Transverse colon (tissue), 4 donors: Measurements from ENCODE around the gene ZIK1. TPM values are rescaled to one million over a fixed set of nuclear protein-coding genes. Genes with fewer than 3 reads are reported as not detected.

Experiments used
- DNase-seq: peaks from one replicate; pipeline ENCODE4 v3.0.0-alpha.2; 2019
- H3K27ac ChIP-seq, 4 donors: fragments of 200-600 bp; sonication (generic); 2 replicates each; pipeline ENCODE4 v1.5.1; 2016 to 2018; ENCODE audit warnings: inconsistent platforms in 4 of 4
- H3K27me3 ChIP-seq: fragments of 200-600 bp; sonication (generic); 2 replicates; pipeline ENCODE4 v1.5.1; 2017; ENCODE audit warnings: inconsistent platforms
- H3K36me3 ChIP-seq, 4 donors: fragments of 200-600 bp; sonication (generic); 2 replicates each; pipeline ENCODE4 v1.5.1; 2017 to 2019; ENCODE audit warnings: inconsistent platforms in 4 of 4
- H3K4me1 ChIP-seq, 4 donors: fragments of 200-600 bp; sonication (generic); 2 replicates each; pipeline ENCODE4 v1.5.1; 2017 to 2020; ENCODE audit warnings: inconsistent platforms in 4 of 4
- H3K4me3 ChIP-seq, 4 donors: fragments of 200-600 bp; sonication (generic); 1 replicate in 1 of 4; 2 replicates in 3 of 4; pipeline versions ENCODE4 v1.5.1 to v1.6.1; 2017 to 2019; ENCODE audit warnings: inconsistent platforms in 4 of 4
- H3K9me3 ChIP-seq, 2 donors: fragments of 200-600 bp; sonication (generic); 2 replicates each; pipeline ENCODE4 v1.5.1; 2017 to 2019; ENCODE audit warnings: inconsistent platforms in 2 of 2
- CTCF ChIP-seq, 5 experiments: fragments of 200-600 bp in 3 of 5; fragments of 450-650 bp in 2 of 5; sonication (generic) in 3 of 5; IDR thresholded peaks; 1 replicate in 2 of 5; 2 replicates in 3 of 5; pipeline ENCODE4 v1.5.1; 2016 to 2017; ENCODE audit warnings: antibody characterized with exemption in 5 of 5, inconsistent platforms in 3 of 5, mild to moderate bottlenecking in 2 of 5, moderate library complexity in 1 of 5
- EP300 ChIP-seq: sonication (generic); formaldehyde crosslinking; IDR thresholded peaks from one replicate; pipeline ENCODE4 v1.6.1; 2017; ENCODE audit warnings: antibody characterized with exemption, low read depth
- POLR2A ChIP-seq: fragments of 450-650 bp; IDR thresholded peaks from one replicate; pipeline ENCODE4 v1.6.1; 2016; ENCODE audit warnings: antibody characterized with exemption, mild to moderate bottlenecking, moderate library complexity
- POLR2AphosphoS5 ChIP-seq, 3 donors: sonication (generic); formaldehyde crosslinking; IDR thresholded peaks; one replicate each; pipeline ENCODE4 v1.6.1; 2016; ENCODE audit warnings: antibody characterized with exemption in 3 of 3
- WGBS, 2 donors: methylation state at CpG; one replicate each; pipeline ENCODE4 v1.1.5; 2018; ENCODE audit warnings: low coverage in 1 of 2; 5-methylcytosine and 5-hydroxymethylcytosine counted together
- in situ Hi-C, 4 donors: fragments of 200-750 bp; cut with MboI; loops; one replicate each; pipeline versions ENCODE4 v1.15.0 to v1.15.1; 2017; ENCODE audit warnings: low sequenced_read_pairs in 3 of 4, low pct_ligation_motif_present in 1 of 4, low pct_unique_long_range_greater_than_20kb in 1 of 4
- intact Hi-C: fragments of 100-400 bp; cut with DNase I; formaldehyde crosslinking; loops from one replicate; pipeline ENCODE4 v1.15.1; 2023; ENCODE audit warnings: low total_unique reads
- total RNA-seq, 4 donors: library from RNA; depleted of rRNA; stranded (reverse); fragments of >200 nt; gene quantifications; one replicate each; pipeline ENCODE4 v1.1.0, GENCODE V29; 2016

ZIK1 gene
- total RNA-seq, 4 donors from 2014 or later, result 0.40 to 3.3 (median 1.2) TPM

DNA sequence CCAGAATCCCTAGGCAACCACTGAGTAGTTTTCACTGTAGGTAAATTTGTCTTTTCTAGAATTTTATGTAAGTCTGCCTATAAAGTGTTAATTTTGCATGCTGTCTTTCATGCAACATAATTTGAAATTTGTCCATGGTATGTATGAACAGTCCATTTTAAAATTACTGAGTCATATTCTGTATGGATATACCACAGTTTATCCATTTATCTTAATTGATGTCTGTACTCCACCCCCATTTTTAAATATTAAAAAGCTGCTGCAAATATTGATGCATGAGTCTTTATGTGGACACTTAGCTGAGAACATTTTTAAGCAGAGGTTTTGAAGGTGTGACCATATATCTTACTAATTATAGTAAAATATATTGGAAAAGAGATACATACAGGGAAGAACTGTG lies 39.1 kb downstream of the ZIK1 start:
- TF ChIP-seq EP300 (no peak), POLR2AphosphoS5 (IDR thresholded peaks at IDR 0.05) (no peak), CTCF (IDR thresholded peaks at IDR 0.05) (no peak), POLR2A (no peak)
- Histone ChIP-seq H3K9me3 (peaks cover 86 to 93% of the 10 kb centered on the region in 2 donors), H3K27ac (no peak overlapping the region), H3K27me3 (no peaks in the 10 kb centered on the region), H3K4me1 (no peaks in the 10 kb centered on the region), H3K36me3 (peaks cover 13 to 62% (median 36%) of the 10 kb centered on the region in 4 donors), H3K4me3 (no peak overlapping the region)
- DNase-seq, result no peak
- intact Hi-C loops, result no loop called here
- in situ Hi-C loops, result no loop called here

DNA sequence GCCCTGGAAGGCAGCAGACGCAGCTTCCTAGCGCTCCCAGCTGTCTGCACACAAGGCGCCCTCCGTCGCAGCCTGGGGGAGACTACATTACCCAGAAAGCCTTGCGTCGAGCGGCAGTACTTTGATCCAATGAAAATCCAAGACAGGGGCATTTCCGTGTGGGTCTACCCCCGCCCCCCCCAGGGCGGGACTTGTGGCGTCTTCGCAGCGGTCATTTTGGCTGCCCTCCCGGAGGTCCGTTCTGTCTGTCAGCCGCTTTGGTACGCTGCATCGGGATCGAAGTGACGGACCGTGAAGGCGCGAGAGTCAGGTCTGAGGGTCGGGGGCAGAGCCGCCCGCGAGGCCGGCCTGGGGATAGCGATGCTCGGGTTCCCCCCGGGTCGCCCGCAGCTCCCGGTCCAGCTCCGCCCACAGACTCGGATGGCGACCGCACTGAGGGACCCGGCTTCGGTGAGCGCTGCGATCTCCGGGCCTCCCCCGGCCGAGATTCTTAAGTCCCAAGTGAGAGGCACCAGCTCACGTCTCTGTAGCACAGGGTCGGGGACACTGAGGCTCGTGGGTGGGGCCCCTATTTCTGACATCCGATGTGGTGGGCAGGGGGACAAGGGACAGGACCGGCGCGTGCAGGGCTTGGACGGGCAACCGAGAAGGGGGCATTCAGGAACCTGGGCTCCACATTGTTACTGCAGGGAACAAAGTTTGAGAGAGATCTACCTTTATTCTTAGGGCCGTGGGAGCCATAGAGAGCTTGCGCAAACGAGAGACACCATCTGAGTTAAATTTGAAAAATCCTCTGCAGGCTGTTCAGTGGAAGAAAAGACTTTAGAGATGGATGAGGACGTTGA lies 49.3 kb downstream of the ZIK1 start, which contains the start of gene ZNF211:
Gene ZNF211, plus strand, starts transcription at position 182 of the 845 bp plus-strand sequence. Its CDS starts 179 bp downstream, at position 361.
- no peaks in the 10 kb centered on the region for H3K27me3 ChIP-seq
- TF ChIP-seq POLR2AphosphoS5 (IDR thresholded peaks at IDR 0.05) (peak in 2 of 3 donors; percentile 52 to 59), CTCF (IDR thresholded peaks at IDR 0.05) (no peak), EP300 (no peak), POLR2A (peak; percentile 31)
- in situ Hi-C loops, result no loop called here
- peaks cover 25 to 31% of the 10 kb centered on the region in 2 donors for H3K9me3 ChIP-seq
- DNase-seq, result peak; percentile 93
- H3K27ac ChIP-seq, result peak within 1 kb of the TSS; percentile 74 to 85 (median 80)
- H3K36me3 ChIP-seq, result peaks cover 0 to 39% (median 17%) of the 10 kb centered on the region in 4 donors
- H3K4me1 ChIP-seq, result peaks cover 4 to 14% (median 10%) of the 10 kb centered on the region in 4 donors
- peak within 1 kb of the TSS; percentile 58 to 73 (median 64) for H3K4me3 ChIP-seq
- 1 to 2% methylated on average over 9 to 51 of the region's 59 CpGs for WGBS, 2 donors
- intact Hi-C loops, result no loop called here

- Histone ChIP-seq H3K4me3 (peak overlapping the region in 3 of 4 donors; percentile 63 to 73 (median 66)), H3K9me3 (peaks cover 31% of the 10 kb centered on the region in 2 donors), H3K27ac (peak overlapping the region in 2 of 4 donors; percentile 74 to 85), H3K4me1 (peaks cover 4 to 14% (median 10%) of the 10 kb centered on the region in 4 donors), H3K36me3 (peaks cover 0 to 45% (median 20%) of the 10 kb centered on the region in 4 donors), H3K27me3 (no peaks in the 10 kb centered on the region)
- WGBS, 2 donors, result 58 to 73% methylated on average over 3 to 6 of the region's 6 CpGs
- intact Hi-C loops, result no loop called here
- TF ChIP-seq CTCF (IDR thresholded peaks at IDR 0.05) (no peak), POLR2A (no peak), EP300 (no peak), POLR2AphosphoS5 (IDR thresholded peaks at IDR 0.05) (no peak)
- no peak for DNase-seq
- in situ Hi-C loops, result no loop called here
These were observed 49.8 kb downstream of the ZIK1 start for GRCh38 chr19:57633832-57634131.

DNA sequence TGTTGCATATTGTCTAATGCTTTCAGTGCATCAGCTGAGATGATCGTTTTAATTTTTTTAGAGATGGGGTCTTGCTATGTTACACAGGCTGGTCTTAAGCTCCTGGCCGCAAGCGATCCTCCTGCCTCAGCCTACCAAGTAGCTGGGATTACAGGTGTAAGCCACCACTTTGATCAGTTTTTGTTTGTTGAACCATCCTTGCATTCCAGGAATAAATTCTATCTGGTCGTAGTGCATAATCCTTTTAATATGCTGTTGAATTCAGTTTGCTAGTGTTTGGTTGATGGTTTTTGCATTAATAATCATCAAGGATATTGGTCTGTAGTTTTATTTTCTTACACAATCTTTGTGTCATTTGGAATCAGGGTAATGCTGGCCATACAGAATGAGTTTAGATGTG lies 53.4 kb downstream of the ZIK1 start:
- Histone ChIP-seq H3K9me3 (peaks cover 60 to 64% of the 10 kb centered on the region in 2 donors), H3K27ac (no peak overlapping the region), H3K4me3 (no peak overlapping the region), H3K36me3 (peaks cover 0 to 80% (median 45%) of the 10 kb centered on the region in 4 donors), H3K4me1 (peaks cover 4 to 14% (median 10%) of the 10 kb centered on the region in 4 donors), H3K27me3 (no peaks in the 10 kb centered on the region)
- no peak for DNase-seq
- intact Hi-C loops (no loop called here), in situ Hi-C loops (no loop called here)
- TF ChIP-seq CTCF (IDR thresholded peaks at IDR 0.05) (no peak), POLR2A (no peak), POLR2AphosphoS5 (IDR thresholded peaks at IDR 0.05) (no peak), EP300 (no peak)
- 84 to 86% methylated on average over 4 of the region's 4 CpGs for whole genome bisulfite sequencing, 2 donors
